GM21360 (cell line): ENCODE data around the gene PDE9A.

ENCODE experiments used
- ATAC-seq: cut with Tn5 transposase; IDR thresholded peaks from one replicate; pipeline ENCODE4 v1.9.1; 2021; ENCODE audit warnings: mild to moderate bottlenecking, moderate library complexity; ENCODE audit not compliant: unreplicated experiment

PDE9A gene

GRCh38 chr21:42734323-42734971 is 81.0 kb downstream of the PDE9A start:
- ATAC-seq = no peak

- ATAC-seq = no peak
Observed at GRCh38 chr21:42735061-42735460, 81.6 kb downstream of the PDE9A start.

- ATAC-seq = no peak
Observed at GRCh38 chr21:42735944-42736343, 82.5 kb downstream of the PDE9A start.

- ATAC-seq = no peak
Observed at GRCh38 chr21:42736646-42737350, 83.4 kb downstream of the PDE9A start.

- no peak for ATAC-seq
Observed at GRCh38 chr21:42737951-42738590, 84.7 kb downstream of the PDE9A start.

GRCh38 chr21:42739061-42739931 is 85.9 kb downstream of the PDE9A start:
- ATAC-seq = no peak

GRCh38 chr21:42740405-42740909 is 87.0 kb downstream of the PDE9A start:
- ATAC-seq = no peak

- ATAC-seq = no peak
Observed at GRCh38 chr21:42741066-42741465, 87.6 kb downstream of the PDE9A start.

GRCh38 chr21:42744520-42745445 is 91.4 kb downstream of the PDE9A start:
- ATAC-seq = no peak

GRCh38 chr21:42745511-42746239 is 92.3 kb downstream of the PDE9A start:
- no peak for ATAC-seq

GRCh38 chr21:42746240-42746592 is 92.8 kb downstream of the PDE9A start:
- ATAC-seq = no peak

GRCh38 chr21:42746593-42747275 is 93.3 kb downstream of the PDE9A start:
- no peak for ATAC-seq

- no peak for ATAC-seq
Observed at GRCh38 chr21:42747276-42747701, 93.9 kb downstream of the PDE9A start.

GRCh38 chr21:42747746-42748351 is 94.4 kb downstream of the PDE9A start:
- no peak for ATAC-seq

- no peak for ATAC-seq
Observed at GRCh38 chr21:42748620-42749176, 95.3 kb downstream of the PDE9A start.

GRCh38 chr21:42750737-42751530 is 97.5 kb downstream of the PDE9A start:
- no peak for ATAC-seq

GRCh38 chr21:42751866-42752265 is 98.4 kb downstream of the PDE9A start:
- ATAC-seq = no peak
